Measurements from ENCODE around the gene XRCC4. TPM values are rescaled to one million over a fixed set of nuclear protein-coding genes. Genes with fewer than 3 reads are reported as not detected.
A peak's percentile ranks its signal among the peaks of the same experiment; 100 is the strongest.

The XRCC4 gene
- total RNA-seq, 1 experiment from 2014 or later: 22.9 TPM

DNA sequence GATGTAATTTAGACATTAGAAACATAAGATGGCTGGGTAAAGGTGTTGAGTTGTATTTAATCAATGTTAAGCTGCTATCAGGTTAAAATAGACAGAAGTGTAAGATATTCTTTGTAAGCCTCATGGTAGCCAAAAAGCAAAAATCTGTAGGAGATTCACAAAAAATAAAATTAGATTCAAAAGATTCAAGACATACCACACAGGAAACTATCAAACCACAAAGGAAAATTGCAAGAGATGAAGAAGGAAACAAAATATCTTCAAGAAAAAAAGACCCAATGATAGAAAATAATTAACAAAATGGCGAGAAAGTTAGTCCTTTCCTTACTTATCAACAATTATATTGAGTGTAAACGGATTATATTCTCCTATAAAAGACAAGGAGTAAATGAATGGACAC lies 15.3 kb downstream of the XRCC4 start:
- Histone ChIP-seq H3K36me3 (no peaks in the 10 kb centered on the region), H3K9me3 (replicated peaks) (peaks cover 11% of the 10 kb centered on the region), H3K4me3 (no peak overlapping the region), H3K27me3 (no peaks in the 10 kb centered on the region), H3K27ac (no peak overlapping the region), H3K4me1 (peaks cover 10% of the 10 kb centered on the region)
- DNase-seq: no peak

DNA sequence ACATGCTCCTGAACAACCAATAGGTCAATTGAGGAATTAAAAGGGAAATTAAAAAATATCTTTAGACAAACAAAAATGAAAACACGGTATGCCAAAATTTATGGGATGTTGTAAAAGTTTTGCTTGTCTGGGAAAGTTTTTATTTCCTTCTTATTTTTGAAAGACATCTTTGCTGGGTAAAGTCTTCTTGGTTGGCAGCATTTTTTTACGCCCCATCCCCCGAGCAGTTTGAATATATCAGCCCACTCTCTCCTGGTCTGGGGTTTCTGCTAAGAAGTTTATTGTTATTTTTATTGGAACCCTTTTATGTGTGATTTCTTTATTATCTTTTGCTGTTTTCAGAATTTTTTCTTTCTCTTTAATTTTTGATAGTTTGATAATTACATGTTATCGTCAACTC lies 16.3 kb downstream of the XRCC4 start:
- Histone ChIP-seq H3K4me3 (no peak overlapping the region), H3K36me3 (no peaks in the 10 kb centered on the region), H3K27ac (no peak overlapping the region), H3K9me3 (replicated peaks) (peaks cover 11% of the 10 kb centered on the region), H3K4me1 (peaks cover 20% of the 10 kb centered on the region), H3K27me3 (no peaks in the 10 kb centered on the region)
- DNase-seq: no peak

DNA sequence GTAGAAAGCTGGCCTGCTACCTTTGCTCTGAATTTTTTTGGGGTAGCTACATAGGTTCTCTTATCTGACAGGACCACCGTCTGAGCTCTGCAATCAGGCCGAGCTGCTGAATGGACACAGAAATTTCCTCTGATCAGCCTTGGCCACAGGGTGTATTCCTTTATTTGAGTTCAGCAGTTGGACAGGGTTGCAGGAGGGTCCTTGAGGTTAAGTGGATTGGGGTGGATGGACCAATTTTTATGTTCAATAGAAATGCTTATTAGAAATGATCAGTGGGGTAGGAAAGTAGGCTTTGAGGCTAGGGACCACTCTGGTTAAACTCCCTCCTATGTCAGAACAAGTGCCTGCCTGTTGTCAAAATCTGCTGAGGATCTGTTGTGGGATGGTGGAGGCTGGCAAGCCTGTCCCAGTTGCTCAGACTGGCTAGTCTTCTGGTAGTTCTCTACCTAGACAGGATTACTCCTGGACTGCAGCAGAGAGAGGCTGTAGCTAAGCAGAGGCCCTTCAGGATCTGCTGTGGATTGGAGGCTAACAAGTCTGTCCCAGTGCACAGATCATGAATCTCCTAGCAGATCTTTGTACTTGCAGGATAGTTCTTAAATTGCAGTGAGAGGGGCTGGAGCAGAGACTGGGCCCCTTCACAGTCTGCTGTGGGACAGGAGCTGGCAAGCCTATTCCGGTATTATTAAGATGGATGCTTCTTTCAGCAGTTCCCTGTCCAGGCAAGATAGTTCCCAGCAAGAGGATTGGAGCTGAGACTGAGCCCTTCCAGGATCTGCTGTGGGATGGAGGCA lies 18.0 kb downstream of the XRCC4 start:
- H3K36me3 ChIP-seq: no peaks in the 10 kb centered on the region
- no peak overlapping the region for H3K4me3 ChIP-seq
- H3K27ac ChIP-seq: peak overlapping the region; percentile 73
- peaks cover 31% of the 10 kb centered on the region for H3K4me1 ChIP-seq
- H3K9me3 ChIP-seq (replicated peaks): peaks cover 8% of the 10 kb centered on the region
- DNase-seq: no peak
- no peaks in the 10 kb centered on the region for H3K27me3 ChIP-seq

DNA sequence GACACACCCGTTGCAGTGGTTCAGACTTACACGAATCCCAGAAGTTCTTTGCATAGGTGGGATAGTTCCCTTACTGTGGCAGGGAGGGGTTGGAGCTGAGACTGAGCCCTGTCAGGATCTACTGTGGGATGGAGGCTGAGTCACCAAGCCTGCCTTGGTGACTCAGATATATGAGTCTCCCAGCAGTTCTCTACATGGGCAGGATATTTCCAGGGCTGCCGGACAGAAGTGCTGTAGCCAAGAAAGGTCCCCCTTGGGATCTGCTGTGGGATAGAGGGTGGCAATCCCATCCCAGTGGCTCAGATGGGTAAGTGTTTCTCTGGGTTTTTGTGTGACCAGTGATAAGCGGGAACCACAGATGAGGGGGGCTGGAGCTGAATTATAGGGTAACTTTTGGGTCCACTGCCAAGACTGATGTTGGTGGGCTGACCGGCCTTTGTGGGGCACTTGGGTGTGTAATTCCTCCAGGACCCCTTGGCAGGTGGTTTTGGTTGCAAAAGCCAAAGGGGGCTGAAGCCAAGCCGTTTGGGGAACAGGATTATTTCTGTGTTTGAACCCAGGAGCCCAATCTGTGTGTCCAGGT lies 18.7 kb downstream of the XRCC4 start:
- Histone ChIP-seq H3K4me3 (no peak overlapping the region; the same call in 1 of the 2 replicates), H3K27ac (peak overlapping the region; percentile 73), H3K4me1 (peaks cover 31% of the 10 kb centered on the region), H3K9me3 (replicated peaks) (peaks cover 8% of the 10 kb centered on the region), H3K36me3 (no peaks in the 10 kb centered on the region), H3K27me3 (no peaks in the 10 kb centered on the region)
- peak; percentile 54 to 56 for DNase-seq

DNA sequence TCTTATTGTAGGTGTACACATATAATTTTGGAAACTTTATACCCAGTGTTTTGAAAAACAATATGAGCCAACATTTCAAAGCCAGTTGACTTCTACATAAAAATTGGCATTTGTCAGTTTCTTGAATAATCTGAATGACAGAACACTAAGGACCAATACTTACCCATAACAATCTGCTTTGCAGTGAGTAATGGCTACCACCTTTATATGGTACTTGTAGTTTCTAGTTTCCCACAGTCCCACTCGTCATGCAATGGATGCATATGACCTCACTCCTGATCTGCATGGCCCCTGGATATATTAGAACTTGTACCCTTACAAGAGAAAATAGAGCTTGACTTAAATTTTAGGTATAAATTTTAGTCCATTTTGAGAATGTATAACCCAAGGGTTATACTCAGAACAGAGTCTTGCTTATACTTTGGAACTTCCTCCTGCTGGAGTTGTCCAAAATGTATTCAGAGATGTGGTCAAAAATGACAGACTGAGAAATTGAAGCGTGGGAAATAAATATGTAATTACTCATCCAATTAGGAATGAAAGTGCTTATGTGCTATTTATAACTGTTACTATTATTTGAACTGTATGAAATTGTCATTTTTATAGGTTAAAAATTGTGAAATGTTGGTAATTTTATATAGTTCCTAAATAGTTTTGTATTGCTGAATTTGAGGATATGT lies 19.5 kb downstream of the XRCC4 start:
- H3K9me3 ChIP-seq (replicated peaks): peaks cover 8% of the 10 kb centered on the region; the same call in 1 of the 2 replicates
- no peaks in the 10 kb centered on the region for H3K36me3 ChIP-seq
- peaks cover 31% of the 10 kb centered on the region for H3K4me1 ChIP-seq
- H3K4me3 ChIP-seq: no peak overlapping the region; the same call in 1 of the 2 replicates
- DNase-seq: no peak
- H3K27ac ChIP-seq: peak overlapping the region; percentile 73
- H3K27me3 ChIP-seq: no peaks in the 10 kb centered on the region

DNA sequence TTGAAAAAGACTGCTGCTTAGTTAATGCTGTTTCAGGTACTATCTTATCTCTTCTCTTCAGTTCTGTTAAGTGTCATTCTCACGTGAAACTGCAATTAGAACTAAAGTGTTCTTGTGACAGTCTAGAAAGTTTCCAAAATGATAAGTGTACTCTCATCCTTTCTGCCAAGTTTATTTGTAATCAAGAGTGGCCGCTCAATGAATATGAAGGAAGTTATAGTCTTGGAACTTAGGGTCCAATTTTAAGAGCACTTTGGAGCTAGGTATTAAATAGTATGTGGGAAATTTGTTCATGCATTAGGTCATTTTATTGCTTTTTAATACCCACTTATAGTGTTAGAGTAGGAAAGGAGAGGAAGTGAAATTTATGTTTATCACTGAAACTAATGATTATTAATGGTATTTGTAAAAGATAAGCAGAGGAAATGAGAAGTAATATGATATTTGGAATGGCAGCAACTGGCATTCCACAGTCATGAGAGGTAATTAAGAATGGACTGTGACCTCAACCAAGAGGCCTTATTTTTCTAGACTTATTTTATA lies 20.4 kb downstream of the XRCC4 start:
- Histone ChIP-seq H3K36me3 (no peaks in the 10 kb centered on the region), H3K27ac (peak overlapping the region; percentile 73), H3K27me3 (no peaks in the 10 kb centered on the region), H3K4me1 (peaks cover 39% of the 10 kb centered on the region), H3K9me3 (replicated peaks) (peaks cover 8% of the 10 kb centered on the region; the same call in 1 of the 2 replicates), H3K4me3 (no peak overlapping the region)
- peak; percentile 24 to 74 for DNase-seq

DNA sequence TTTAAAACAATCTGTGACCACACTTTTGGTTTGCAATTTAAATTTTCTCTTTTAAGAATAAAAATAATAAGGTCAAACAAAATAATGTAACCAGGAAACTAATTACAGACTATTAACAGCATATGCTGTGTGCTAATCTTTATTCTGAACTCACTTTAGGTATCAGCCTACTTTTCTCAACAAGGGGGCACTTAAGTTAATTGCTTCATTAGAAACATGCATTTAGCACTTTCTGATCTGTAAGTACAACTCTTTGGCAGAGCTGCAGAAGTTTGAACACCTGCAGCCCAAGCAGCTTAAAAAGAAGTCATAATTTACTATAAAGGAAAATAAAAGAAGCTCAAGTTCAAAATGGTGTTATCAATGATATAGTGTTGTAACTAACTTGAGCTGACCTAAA lies 21.7 kb downstream of the XRCC4 start:
- Histone ChIP-seq H3K4me1 (peaks cover 39% of the 10 kb centered on the region), H3K27ac (peak overlapping the region; percentile 73), H3K27me3 (no peaks in the 10 kb centered on the region), H3K9me3 (replicated peaks) (no peaks in the 10 kb centered on the region), H3K36me3 (no peaks in the 10 kb centered on the region), H3K4me3 (no peak overlapping the region)
- no peak for DNase-seq

DNA sequence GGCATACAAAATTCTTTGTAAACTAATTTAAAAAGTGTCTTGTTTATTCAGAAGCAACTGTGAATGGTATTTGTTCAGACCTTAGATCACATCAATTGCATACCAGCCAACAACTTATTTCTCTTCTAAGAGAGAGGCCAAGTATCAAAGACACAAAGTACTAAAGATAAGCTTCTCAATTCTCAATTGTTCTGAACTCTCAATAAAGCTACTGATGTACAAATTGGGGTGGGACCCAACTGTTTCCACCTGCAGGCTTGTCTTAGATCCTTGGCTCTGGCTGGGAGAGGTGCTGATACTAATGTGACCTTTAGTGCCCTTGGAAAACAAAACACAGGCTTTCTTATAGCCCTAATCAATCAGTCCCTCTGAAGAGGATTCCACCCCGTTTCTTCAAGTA lies 22.1 kb downstream of the XRCC4 start:
- no peaks in the 10 kb centered on the region for H3K9me3 ChIP-seq (replicated peaks)
- H3K27me3 ChIP-seq: no peaks in the 10 kb centered on the region
- H3K4me1 ChIP-seq: peaks cover 39% of the 10 kb centered on the region

DNA sequence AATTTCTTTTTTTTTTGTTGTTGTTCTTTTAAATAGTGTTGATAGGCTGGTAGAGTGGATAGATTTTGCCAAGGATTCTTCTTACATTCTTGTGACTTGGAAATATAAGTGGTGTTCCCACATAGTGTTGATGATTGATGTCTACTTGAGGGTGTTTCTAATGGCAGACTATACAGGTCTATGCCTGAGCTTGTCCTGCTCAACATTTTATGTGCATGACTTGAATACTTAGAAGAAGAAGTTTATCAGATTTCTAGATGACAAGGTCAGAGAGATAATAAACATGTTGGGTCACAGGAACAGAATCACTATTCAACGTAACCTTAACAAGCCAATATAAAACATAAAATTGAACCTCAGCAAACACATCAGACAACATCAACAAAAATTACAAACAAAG lies 24.2 kb downstream of the XRCC4 start:
- Histone ChIP-seq H3K9me3 (replicated peaks) (no peaks in the 10 kb centered on the region), H3K27me3 (no peaks in the 10 kb centered on the region), H3K36me3 (no peaks in the 10 kb centered on the region; the same call in 1 of the 2 replicates), H3K4me3 (no peak overlapping the region), H3K27ac (no peak overlapping the region), H3K4me1 (peaks cover 39% of the 10 kb centered on the region)
- DNase-seq: no peak

More for the DNA sequence above, 22.1 kb downstream of the XRCC4 start:
- Histone ChIP-seq H3K4me3 (no peak overlapping the region), H3K36me3 (no peaks in the 10 kb centered on the region), H3K27ac (no peak overlapping the region)
- no peak for DNase-seq

DNA sequence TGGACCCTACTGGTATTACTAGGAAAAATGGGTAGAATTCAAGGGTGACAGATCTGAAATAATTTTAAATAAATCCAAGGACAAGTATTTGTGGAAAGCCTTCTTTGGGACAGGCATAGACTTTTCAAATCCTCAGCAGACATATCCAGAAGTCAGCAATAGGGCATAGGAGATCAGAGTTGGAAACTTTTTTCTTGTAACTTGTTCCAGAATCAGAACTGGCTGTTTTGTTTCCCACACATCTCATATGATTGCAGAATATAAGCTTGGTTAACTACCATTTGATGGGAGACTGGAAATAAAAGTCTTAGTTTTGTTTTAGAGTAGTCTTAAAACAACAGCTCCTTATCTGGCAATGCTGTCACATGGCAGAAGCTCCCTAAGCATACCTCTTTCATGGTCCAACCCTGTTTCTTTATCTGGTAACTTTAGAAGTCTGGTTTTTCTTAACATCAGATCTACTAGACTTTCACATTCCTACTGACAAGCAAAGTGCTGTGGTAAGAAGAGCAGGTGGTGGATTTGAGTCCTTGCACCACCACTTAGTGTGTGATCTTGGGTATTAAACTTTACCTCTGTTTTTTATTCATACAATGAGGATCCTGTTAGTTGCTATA lies 25.1 kb downstream of the XRCC4 start:
- Histone ChIP-seq H3K4me3 (no peak overlapping the region), H3K27me3 (no peaks in the 10 kb centered on the region), H3K36me3 (no peaks in the 10 kb centered on the region; the same call in 1 of the 2 replicates), H3K27ac (no peak overlapping the region), H3K4me1 (peaks cover 31% of the 10 kb centered on the region), H3K9me3 (replicated peaks) (no peaks in the 10 kb centered on the region)
- DNase-seq: peak in 1 of 2 experiments; percentile 54

DNA sequence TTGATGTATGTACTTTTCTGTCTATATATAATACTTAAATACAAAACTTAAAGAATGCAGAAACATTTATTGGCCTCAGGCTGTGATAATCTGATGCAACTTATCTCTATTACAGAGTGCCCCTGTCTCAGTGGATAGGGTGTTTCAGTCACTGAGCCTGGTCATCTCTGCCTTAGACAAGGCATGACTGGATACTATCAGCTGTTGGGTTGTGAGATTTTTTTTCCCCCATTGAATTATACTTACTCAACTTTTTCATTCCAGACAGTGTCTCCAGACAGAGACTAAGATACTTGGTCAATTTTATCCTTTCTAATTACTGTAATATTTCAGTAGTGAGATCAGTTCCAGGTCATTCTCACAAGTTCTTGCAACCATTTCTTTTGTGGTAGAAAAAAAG lies 26.7 kb downstream of the XRCC4 start:
- no peaks in the 10 kb centered on the region for H3K27me3 ChIP-seq
- DNase-seq: no peak

DNA sequence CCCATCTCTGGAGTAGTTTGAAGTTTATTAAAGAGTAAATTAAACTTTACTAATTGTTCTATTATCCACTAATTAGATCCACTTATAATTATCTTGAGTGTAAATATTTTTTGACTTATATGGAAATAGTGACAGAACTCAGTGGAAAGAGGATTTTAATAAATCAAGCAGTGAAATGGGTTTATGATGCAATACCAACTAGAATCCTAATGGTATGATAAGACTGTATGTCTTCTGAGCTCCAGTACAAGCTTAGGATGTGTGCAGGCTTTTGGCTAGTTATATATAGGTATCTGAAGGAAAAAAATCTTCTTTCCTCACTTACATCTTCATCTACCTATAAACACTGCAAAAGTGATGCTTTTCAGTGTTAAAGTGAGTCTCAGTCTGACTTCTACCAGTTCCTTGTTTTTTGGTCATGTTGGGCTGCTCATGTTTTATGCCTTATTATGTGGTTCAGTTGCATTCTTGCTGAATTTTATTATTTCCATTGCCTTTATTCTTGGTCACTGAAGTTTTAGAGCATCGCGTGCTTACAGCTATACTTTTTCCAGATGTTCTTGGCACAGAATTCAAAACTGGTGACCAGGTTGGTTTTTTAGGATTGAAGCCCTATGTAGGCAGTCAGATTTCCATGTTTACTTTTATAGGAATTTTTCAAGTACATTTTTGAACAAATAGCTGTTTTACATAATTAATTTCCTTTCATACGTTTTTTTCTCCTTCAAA lies 30.5 kb downstream of the XRCC4 start:
- no peak overlapping the region for H3K4me3 ChIP-seq
- H3K4me1 ChIP-seq: no peaks in the 10 kb centered on the region
- no peak for DNase-seq
- H3K27me3 ChIP-seq: no peaks in the 10 kb centered on the region
- no peak overlapping the region for H3K27ac ChIP-seq
- H3K36me3 ChIP-seq: peaks cover 6% of the 10 kb centered on the region
- no peaks in the 10 kb centered on the region for H3K9me3 ChIP-seq (replicated peaks)

More for the DNA sequence above, 26.7 kb downstream of the XRCC4 start:
- H3K4me3 ChIP-seq: no peak overlapping the region
- no peak overlapping the region for H3K27ac ChIP-seq
- no peaks in the 10 kb centered on the region; the same call in 1 of the 2 replicates for H3K36me3 ChIP-seq
- peaks cover 15% of the 10 kb centered on the region for H3K4me1 ChIP-seq
- no peaks in the 10 kb centered on the region for H3K9me3 ChIP-seq (replicated peaks)

DNA sequence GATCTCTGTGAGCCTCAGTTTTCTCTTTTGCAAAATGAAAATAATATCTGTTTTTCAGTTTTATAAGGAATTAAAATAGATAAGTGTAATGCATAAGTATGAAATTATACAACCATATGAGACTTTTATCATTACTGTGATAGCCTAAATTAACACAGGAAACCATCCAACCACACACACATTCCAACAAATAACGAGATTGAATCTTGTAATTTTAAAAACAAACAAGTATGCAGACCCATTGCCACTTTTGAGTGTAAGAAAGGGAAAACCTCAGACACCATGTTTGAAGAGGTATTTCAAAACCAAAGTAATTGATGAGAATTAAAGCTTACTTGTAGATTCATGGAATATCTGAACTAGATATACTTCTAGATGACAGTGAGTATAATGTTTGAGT lies 32.0 kb downstream of the XRCC4 start:
- no peak overlapping the region for H3K4me3 ChIP-seq
- no peak for DNase-seq
- H3K9me3 ChIP-seq (replicated peaks): no peaks in the 10 kb centered on the region
- no peak overlapping the region for H3K27ac ChIP-seq
- peaks cover 6% of the 10 kb centered on the region for H3K36me3 ChIP-seq
- H3K4me1 ChIP-seq: no peaks in the 10 kb centered on the region
- no peaks in the 10 kb centered on the region for H3K27me3 ChIP-seq

DNA sequence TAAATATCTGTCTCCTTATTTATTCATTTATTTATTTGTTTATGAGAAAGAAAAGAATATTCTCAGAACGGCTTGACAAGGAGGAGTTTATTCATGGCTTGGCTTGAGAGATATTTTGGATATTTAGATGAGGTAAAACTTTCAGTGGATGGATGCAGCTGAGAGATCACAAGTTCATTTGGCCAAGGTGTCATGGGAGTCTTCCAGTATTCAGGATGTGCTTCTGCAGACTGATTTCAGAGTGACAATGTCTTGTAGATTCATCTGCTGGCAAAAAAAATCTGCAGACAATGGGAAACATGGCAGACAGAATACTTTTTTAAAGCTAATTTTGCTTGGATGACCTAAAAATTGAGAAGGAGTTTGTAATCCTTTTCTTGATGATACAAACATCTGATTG lies 38.5 kb downstream of the XRCC4 start:
- no peak for DNase-seq
- Histone ChIP-seq H3K4me3 (no peak overlapping the region), H3K4me1 (no peaks in the 10 kb centered on the region), H3K9me3 (replicated peaks) (peaks cover 10% of the 10 kb centered on the region; the same call in 1 of the 2 replicates), H3K36me3 (peaks cover 11% of the 10 kb centered on the region), H3K27ac (no peak overlapping the region), H3K27me3 (no peaks in the 10 kb centered on the region)
